Transverse colon (tissue), 4 donors: ENCODE results near the gene EYA4.

ENCODE experiments used
- CTCF ChIP-seq, 5 experiments: fragments of 200-600 bp in 3 of 5; fragments of 450-650 bp in 2 of 5; sonication (generic) in 3 of 5; IDR thresholded peaks; 1 replicate in 2 of 5; 2 replicates in 3 of 5; pipeline ENCODE4 v1.5.1; 2016 to 2017; ENCODE audit warnings: antibody characterized with exemption in 5 of 5, inconsistent platforms in 3 of 5, mild to moderate bottlenecking in 2 of 5, moderate library complexity in 1 of 5
- EP300 ChIP-seq: sonication (generic); formaldehyde crosslinking; IDR thresholded peaks from one replicate; pipeline ENCODE4 v1.6.1; 2017; ENCODE audit warnings: antibody characterized with exemption, low read depth
- POLR2A ChIP-seq: fragments of 450-650 bp; IDR thresholded peaks from one replicate; pipeline ENCODE4 v1.6.1; 2016; ENCODE audit warnings: antibody characterized with exemption, mild to moderate bottlenecking, moderate library complexity
- POLR2AphosphoS5 ChIP-seq, 3 donors: sonication (generic); formaldehyde crosslinking; IDR thresholded peaks; one replicate each; pipeline ENCODE4 v1.6.1; 2016; ENCODE audit warnings: antibody characterized with exemption in 3 of 3

- TF ChIP-seq CTCF (IDR thresholded peaks at IDR 0.05) (no peak), POLR2A (no peak), POLR2AphosphoS5 (IDR thresholded peaks at IDR 0.05) (no peak), EP300 (no peak)
These were observed 96.2 kb downstream of the EYA4 start for GRCh38 chr6:133337308-133337707.
